ENCODE results near the gene ERICH4. TPM values are rescaled to one million over a fixed set of nuclear protein-coding genes. Genes with fewer than 3 reads are reported as not detected.

ERICH4 gene
- total RNA-seq, 1 donor from 2014 or later = not detected

GRCh38 chr19:41422456-41422855 is 20.5 kb upstream of the ERICH4 start:
- peaks cover 78% of the 10 kb centered on the region for H3K36me3 ChIP-seq
- intact Hi-C loops (cut with DNase I) = no loop called here
- H3K4me1 ChIP-seq = peaks cover 40% of the 10 kb centered on the region
- H3K9me3 ChIP-seq = no peaks in the 10 kb centered on the region
- DNase-seq (no peak), ATAC-seq (no peak)
- TF ChIP-seq CTCF (IDR thresholded peaks at IDR 0.05) = no peak
- H3K4me3 ChIP-seq = no peak overlapping the region
- H3K27me3 ChIP-seq = no peaks in the 10 kb centered on the region
- no peak overlapping the region for H3K27ac ChIP-seq

- Histone ChIP-seq H3K36me3 (peaks cover 75% of the 10 kb centered on the region), H3K27ac (no peak overlapping the region), H3K27me3 (no peaks in the 10 kb centered on the region), H3K4me1 (peaks cover 45% of the 10 kb centered on the region), H3K4me3 (no peak overlapping the region), H3K9me3 (no peaks in the 10 kb centered on the region)
- ATAC-seq = no peak
- no peak for TF ChIP-seq CTCF (IDR thresholded peaks at IDR 0.05)
- intact Hi-C loops (cut with DNase I) = no loop called here
- no peak for DNase-seq
These were observed 20.0 kb upstream of the ERICH4 start for GRCh38 chr19:41422955-41423354.

- H3K27ac ChIP-seq = peak overlapping the region; percentile 87
- H3K4me3 ChIP-seq = peak overlapping the region; percentile 68
- intact Hi-C loops (cut with DNase I) = no loop called here
- H3K36me3 ChIP-seq = peaks cover 59% of the 10 kb centered on the region
- DNase-seq (no peak), ATAC-seq (peak; percentile 1)
- no peak for TF ChIP-seq CTCF (IDR thresholded peaks at IDR 0.05)
- H3K4me1 ChIP-seq = peaks cover 53% of the 10 kb centered on the region
- H3K27me3 ChIP-seq = no peaks in the 10 kb centered on the region
- no peaks in the 10 kb centered on the region for H3K9me3 ChIP-seq
These were observed 18.4 kb upstream of the ERICH4 start for GRCh38 chr19:41424335-41425173.

- H3K4me3 ChIP-seq = peak overlapping the region; percentile 68
- no peak for DNase-seq
- intact Hi-C loops (cut with DNase I) = no loop called here
- peak overlapping the region; percentile 87 for H3K27ac ChIP-seq
- TF ChIP-seq CTCF (IDR thresholded peaks at IDR 0.05) = no peak
- peaks cover 51% of the 10 kb centered on the region for H3K36me3 ChIP-seq
- H3K9me3 ChIP-seq = no peaks in the 10 kb centered on the region
- peaks cover 46% of the 10 kb centered on the region for H3K4me1 ChIP-seq
- no peaks in the 10 kb centered on the region for H3K27me3 ChIP-seq
- ATAC-seq = peak; percentile 7
These were observed 17.5 kb upstream of the ERICH4 start for GRCh38 chr19:41425174-41426115.

- DNase-seq (no peak), ATAC-seq (peak; percentile 18)
- peaks cover 48% of the 10 kb centered on the region for H3K36me3 ChIP-seq
- intact Hi-C loops (cut with DNase I) = no loop called here
- H3K9me3 ChIP-seq = no peaks in the 10 kb centered on the region
- no peaks in the 10 kb centered on the region for H3K27me3 ChIP-seq
- H3K4me3 ChIP-seq = peak overlapping the region; percentile 68
- peaks cover 41% of the 10 kb centered on the region for H3K4me1 ChIP-seq
- TF ChIP-seq CTCF (IDR thresholded peaks at IDR 0.05) = no peak
- peak overlapping the region; percentile 87 for H3K27ac ChIP-seq
These were observed 16.7 kb upstream of the ERICH4 start for GRCh38 chr19:41426116-41426841.
